HG02840 (cell line): ENCODE measurements around the gene SYVN1.
"Not testable (repeated sequence)": the region's sequence is repeated elsewhere in the genome, so short reads cannot be mapped to it uniquely, and the experiment has no call there.

Experiments
- ATAC-seq: cut with Tn5 transposase; IDR thresholded peaks from one replicate; pipeline ENCODE4 v1.9.1; 2021; ENCODE audit warnings: mild to moderate bottlenecking, moderate library complexity, moderate number of reproducible peaks; ENCODE audit not compliant: unreplicated experiment, low FRiP score

The SYVN1 gene

GRCh38 chr11:65134240-65134951 is at the start of gene SYVN1:
Gene SYVN1 (minus strand): TSS chr11:65134519. CDS start chr11:65133601, 918 bp downstream.
- peak; percentile 49 for ATAC-seq

DNA sequence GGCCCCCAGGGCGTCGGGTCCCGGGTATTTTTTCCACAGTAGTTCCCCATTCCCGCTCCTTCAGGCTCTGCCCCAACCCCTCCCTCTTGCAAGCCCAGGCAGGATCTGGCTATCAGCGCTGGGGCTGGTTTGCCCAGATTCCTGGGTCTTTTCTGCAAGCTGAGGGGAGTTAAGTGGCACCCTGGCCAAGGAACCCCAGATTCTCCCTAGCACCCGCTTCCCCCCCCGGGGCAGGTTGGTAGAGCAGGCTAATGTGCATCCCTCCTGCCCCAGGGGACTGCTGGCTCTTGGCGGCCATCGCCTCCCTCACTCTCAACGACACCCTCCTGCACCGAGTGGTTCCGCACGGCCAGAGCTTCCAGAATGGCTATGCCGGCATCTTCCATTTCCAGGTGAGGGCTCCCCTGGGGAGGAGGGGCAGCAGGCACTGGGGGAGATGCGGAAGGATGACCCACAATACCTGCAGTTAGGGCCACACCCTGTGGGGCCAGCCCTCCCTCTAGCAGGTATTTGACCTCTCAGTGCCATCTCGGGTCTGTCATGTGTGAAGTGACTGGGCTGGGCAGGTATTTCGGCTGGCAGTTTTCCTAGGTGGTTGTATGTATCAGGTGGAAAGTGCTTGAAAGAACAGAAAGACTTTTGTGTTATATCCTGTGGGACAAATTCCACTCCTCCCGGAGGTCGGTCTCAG is 49.0 kb upstream of the SYVN1 start:
- ATAC-seq = no peak

DNA sequence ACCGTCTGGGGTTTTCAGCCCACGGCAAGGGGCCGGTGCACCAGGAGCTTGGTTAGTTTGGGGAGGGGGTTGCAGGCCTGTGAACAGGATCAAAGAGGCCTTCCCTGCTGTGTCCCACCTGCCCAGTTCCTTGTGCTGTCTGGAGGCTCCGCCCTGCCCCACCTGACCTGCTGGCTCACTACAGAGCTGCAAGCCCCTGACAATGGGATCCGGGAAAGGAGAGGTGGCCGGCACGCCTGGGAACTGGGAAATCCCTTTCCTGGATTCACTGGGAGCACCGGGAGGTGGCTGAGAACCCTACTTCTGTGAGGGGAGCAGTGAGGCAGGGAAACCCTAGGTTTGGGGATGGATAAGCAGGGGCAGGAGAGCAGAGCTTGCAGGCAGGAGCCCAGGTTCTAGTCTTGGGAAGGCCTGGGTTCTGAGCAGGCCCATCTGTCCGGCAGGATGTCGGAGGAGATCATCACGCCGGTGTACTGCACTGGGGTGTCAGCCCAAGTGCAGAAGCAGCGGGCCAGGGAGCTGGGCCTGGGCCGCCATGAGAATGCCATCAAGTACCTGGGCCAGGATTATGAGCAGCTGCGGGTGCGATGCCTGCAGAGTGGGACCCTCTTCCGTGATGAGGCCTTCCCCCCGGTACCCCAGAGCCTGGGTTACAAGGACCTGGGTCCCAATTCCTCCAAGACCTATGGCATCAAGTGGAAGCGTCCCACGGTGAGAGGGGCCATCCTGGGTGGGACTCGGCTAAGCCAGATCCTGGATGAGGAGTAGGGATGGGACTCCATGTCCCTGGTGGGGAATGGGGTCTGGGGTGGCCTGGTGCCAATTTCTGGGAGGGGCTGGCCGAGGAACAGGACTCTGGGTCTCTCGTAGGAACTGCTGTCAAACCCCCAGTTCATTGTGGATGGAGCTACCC is 48.2 kb upstream of the SYVN1 start:
- ATAC-seq = no peak

GRCh38 chr11:65181569-65182257 is 47.4 kb upstream of the SYVN1 start, which contains the start of gene CAPN1:
Gene CAPN1 (plus strand): TSS chr11:65181928. CDS start chr11:65182702, 774 bp downstream.
- ATAC-seq = peak; percentile 42

DNA sequence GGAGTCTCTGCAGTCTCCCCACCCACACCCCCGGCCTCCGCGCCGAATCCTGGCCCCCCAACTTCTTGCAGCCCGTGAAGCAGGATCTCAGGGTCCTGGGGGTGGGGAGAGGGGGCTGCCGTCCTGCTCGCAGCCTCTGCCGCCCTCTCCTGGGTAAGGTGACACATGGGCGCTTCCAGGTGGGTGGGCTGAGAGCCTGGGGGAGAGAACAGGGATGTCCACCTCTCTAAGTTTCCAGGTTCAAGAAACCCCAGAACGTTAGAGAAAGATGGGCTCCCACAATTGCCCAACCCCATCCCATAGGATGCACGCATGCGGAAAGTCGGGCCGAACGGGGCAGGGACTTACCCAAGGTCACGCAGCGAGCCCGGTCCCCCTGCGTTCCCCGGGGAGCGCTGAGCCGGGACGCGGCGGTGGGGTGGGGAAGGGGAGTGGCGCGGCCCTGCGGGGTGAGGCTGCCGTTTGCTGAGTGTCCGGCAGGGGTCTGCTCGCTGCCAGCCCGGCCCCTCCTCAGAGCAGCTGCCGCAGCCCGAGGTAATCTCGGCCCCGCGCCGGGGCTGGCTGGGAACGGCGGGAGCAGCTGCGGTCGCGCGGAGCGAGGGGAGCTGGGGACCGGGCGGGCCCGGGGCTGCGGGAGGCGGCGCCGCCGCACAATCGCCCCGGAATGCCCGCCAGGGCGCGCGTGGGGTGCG is 46.7 kb upstream of the SYVN1 start:
- peak; percentile 57 for ATAC-seq

DNA sequence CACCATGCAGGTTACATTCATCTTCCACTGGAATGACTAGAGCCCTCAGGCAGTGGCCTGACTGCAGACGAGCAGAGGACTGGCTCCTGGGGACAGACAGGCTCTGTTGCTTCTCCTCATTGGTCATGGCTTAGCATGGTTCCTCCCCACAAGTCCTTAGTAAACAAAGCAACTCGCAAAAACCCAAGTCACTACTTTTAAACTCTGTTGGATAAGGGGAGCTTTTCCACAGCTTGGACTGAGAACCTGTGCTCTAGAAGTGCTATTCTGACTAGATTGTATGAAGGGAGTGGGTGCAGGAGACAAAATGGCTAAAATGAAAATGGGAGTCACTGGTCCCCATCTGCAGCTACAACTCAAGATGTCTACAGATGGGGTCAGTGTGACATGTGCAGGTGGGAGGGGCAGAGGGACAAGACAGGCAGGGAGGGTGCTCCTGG is 40.3 kb upstream of the SYVN1 start:
- not testable (repeated sequence) for ATAC-seq

- ATAC-seq = no peak
These were observed 38.3 kb upstream of the SYVN1 start for GRCh38 chr11:65172600-65172999.

- ATAC-seq = no peak
These were observed 35.8 kb upstream of the SYVN1 start, which contains the start of gene SPDYC for GRCh38 chr11:65170058-65170534. Gene SPDYC (plus strand): TSS chr11:65170233. CDS start chr11:65171358, 1,125 bp downstream.

DNA sequence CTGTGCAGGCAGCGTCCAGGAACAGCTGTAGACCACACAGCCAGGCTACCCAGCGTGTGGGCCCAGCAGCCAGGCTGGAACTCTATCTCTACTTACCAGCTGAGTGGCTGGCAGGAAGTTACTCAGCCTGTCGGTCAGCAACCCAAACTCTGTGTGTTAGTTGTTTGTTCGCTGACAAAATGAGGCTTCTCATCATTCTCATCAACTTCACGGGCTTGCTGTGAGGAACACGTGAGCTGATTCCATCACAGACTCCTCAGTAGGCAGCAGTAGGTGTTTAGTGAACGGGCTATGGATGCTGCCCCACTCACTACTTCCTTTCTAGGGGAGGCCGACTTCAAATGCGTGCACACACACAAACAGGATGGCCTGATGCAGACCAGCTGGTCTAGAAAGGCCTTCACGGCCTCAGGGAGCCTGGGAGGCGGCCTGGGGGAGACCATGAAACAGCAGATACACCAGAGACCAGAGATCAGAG is 34.9 kb upstream of the SYVN1 start:
- ATAC-seq = no peak

GRCh38 chr11:65167656-65168055 is 33.3 kb upstream of the SYVN1 start:
- ATAC-seq = no peak

DNA sequence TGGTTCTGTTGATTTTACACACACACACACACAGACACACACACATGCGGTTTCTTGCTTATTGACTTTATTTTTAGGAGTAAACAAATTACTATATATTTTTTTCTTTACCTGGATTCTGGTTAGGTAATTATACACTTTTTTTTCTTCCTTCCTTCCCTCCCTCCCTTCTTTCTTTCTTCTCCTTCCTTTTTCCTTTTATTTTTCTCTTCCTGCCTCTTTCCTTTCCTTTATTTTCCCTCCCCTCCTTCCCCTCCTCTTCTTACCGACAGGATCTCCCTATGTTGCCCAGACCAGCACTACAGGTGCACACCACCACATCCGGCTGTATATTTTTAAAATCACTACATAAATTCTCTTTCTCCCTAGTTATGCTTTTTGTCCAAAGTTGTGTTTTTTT is 32.6 kb upstream of the SYVN1 start:
- ATAC-seq = no peak

GRCh38 chr11:65165410-65166317 is 31.3 kb upstream of the SYVN1 start:
- ATAC-seq = no peak

DNA sequence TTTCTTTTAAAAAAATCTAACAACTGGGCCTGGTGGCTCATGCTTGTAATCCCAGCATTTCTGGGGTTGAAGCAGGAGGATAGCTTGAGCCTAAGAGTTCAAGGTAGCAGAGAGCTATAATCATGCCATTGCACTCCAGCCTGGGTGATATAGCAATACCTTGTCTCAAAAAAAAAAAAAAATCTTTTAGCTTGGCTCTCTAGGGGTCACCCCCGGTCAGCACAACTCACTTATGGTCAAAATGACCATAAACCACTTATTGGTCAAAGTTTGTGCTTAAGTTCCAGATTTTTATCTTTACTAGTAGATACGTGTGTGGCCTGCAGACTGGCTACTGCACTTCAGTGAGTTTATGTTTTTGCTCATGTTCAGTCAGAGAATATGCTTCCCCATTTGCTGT is 29.4 kb upstream of the SYVN1 start:
- no peak for ATAC-seq

GRCh38 chr11:65160643-65161042 is 26.3 kb upstream of the SYVN1 start:
- ATAC-seq = no peak

DNA sequence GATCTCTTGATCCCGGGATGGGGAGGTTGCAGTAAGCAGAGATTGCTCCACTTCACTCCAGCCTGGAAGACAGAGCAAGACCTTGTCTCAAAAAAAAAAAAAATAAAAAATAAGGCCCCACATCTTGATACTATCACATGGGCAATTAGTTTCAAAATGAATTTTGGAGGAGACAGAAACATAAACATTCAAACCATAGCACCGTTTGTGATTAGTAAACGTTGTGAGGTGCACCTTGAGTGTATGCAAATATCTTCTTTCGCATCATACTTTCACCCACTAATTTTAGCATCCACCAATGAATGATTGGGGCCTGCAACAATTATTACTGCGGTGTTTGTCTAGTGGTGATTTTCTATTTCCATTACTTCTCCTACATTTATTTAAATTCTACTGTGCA is 24.7 kb upstream of the SYVN1 start:
- ATAC-seq = peak; percentile 68

DNA sequence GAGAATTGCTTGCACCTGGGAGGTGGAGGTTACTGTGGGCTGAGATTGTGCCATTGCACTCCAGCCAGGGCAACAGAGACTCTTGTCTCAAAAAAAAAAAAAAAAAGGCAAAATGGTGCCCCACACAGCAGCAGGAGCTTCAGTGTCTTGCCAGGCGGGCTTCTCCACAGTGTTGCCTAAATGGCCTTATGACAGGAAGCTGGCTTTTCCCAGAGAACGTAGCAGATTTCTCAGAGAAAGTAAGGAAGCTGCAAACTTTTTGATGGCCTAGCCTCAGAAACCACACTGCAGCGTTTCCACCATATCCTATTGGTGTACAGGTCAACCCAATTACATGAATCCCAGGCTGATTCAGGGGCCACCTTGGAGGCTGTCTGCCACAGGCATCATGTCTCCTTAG is 23.0 kb upstream of the SYVN1 start:
- ATAC-seq = no peak

DNA sequence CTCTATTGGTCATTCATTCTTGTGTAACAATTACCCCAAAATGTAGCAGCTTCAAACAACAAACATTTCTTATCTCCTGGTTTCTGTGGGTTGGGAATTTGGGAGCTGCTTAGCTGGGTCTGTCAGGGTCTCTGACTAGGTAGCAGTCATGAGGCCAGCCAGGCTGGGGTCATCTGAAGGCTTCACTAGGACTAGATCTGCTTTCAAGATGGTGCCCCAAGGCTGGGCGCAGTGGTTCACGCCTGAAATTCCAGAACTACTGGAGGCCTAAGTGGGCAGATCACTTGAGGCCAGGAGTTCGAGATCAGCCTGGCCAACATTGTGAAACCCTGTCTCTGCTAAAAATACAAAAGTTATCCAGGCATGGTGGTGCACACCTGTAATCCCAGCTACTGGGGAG is 22.6 kb upstream of the SYVN1 start:
- ATAC-seq = no peak

DNA sequence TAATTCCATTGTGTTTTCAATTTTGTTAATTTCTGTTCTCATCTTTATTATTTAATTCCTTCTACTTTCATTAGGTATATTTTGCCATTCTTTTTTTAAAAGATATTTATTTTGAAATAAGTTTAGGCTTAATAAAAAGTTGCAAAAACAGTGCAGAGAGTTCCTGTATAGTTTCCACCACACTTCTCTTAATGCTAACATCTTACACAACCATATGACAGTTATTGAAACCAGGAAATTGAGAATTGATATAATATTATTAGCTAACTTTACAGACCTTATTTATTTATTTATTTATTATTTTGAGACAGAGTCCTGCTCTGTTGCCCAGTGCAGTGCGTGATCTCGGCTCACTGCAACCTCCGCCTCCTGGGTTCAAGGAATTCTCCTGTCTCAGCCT is 21.9 kb upstream of the SYVN1 start:
- ATAC-seq = no peak
